ENCODE measurements around the gene PLPP6.

GRCh38 chr9:4666042-4666699 is 4.1 kb downstream of the PLPP6 start, which contains the start of gene SPATA6L:
- TF ChIP-seq EP300 (conservative IDR thresholded peaks at IDR 0.05; ENCODE audit: poor library complexity, severe bottlenecking), result no peak
- no peak for TF ChIP-seq EZH2 (IDR thresholded peaks at IDR 0.05; ENCODE audit: borderline replicate concordance, insufficient read depth, low read length, poor library complexity, severe bottlenecking)
